Hematopoietic multipotent progenitor cell (in vitro differentiated cells): ENCODE measurements around the gene DALRD3. TPM values are rescaled to one million over a fixed set of nuclear protein-coding genes. Genes with fewer than 3 reads are reported as not detected.

Source experiments
- DNase-seq, 3 donors: peaks; one replicate each; pipeline ENCODE4 v3.0.0-alpha.2; 2011 to 2015; ENCODE audit warnings: low read depth in 2 of 3, low spot score in 2 of 3
- total RNA-seq: library from RNA; depleted of rRNA; stranded (reverse); fragments of >200 nt; gene quantifications from one replicate; pipeline ENCODE4 v1.2.3, GENCODE V29; 2012

The DALRD3 gene, protein sequence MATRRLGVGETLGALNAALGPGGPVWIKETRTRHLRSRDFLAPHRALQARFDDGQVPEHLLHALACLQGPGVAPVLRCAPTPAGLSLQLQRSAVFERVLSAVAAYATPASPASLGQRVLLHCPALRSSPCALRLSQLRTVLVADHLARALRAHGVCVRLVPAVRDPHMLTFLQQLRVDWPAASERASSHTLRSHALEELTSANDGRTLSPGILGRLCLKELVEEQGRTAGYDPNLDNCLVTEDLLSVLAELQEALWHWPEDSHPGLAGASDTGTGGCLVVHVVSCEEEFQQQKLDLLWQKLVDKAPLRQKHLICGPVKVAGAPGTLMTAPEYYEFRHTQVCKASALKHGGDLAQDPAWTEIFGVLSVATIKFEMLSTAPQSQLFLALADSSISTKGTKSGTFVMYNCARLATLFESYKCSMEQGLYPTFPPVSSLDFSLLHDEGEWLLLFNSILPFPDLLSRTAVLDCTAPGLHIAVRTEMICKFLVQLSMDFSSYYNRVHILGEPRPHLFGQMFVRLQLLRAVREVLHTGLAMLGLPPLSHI
- total RNA-seq = 83.7 TPM

DNA sequence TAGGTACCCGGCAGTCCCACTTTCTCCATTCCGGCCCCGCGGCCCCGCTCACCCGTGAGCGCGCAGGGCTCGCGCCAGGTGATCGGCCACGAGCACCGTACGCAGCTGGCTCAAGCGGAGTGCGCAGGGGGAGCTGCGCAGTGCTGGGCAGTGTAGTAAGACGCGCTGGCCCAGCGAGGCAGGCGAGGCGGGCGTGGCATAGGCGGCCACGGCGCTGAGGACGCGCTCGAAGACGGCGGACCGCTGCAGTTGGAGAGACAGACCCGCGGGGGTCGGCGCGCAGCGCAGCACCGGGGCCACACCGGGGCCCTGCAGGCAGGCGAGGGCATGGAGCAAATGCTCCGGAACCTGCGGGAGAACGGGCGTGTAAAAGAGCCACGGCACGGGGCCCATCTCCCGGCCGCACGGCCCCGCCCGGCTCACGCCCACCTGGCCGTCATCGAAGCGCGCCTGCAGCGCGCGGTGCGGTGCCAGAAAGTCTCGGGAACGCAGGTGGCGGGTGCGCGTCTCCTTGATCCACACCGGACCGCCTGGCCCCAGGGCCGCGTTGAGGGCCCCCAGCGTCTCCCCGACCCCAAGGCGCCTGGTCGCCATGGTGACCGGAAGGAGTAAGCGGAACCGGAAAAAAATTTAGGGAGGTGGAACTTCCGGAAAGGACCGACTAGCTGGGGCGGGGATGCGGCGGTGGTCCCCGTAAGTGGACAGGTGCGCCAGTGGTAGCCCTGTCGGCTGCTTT, at the start of gene DALRD3:
Gene DALRD3, minus strand, starts transcription at position 610 of the 736 bp plus-strand sequence. Its CDS starts 16 bp downstream, at position 594.
- DNase-seq = peak in 2 of 3 donors; percentile 63 to 66

DNA sequence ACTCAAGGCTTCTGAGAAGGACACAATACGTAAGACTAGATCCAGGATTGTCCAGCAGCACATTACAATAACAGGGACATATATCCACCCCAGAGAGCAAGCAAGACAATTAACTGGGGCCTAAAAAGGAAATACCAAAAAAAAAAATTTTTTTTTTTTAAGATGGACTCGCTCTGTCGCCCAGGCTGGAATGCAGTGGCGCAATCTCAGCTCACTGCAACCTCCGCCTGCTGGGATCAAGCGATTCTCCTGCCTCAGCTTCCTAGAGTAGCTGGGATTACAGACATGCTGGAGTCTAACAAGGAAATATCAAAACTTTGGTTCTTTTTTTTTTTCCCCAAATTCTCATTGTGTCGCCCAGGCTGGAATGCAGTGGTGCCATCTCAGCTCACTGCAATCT, 39.6 kb upstream of the DALRD3 start:
- no peak for DNase-seq

DNA sequence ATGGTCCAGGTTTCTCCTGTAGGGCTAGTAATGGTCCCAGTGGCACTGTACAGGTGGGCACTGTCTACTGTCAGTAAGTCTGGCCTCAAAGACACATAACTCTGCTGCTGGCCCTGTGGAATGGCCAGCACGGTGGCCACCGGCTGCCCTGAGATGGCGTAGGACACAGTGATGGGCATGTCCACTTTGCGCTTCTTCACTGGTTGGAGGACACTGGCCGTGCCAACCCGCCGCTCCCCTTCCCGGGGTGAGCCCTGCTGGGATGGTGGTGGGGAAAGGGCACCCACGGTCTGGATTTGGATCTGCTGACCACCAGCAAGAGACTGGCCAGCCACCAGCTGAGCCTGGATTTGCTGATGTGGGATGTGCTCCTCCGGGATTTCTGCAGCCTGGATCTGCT, 38.9 kb upstream of the DALRD3 start:
- no peak for DNase-seq

DNA sequence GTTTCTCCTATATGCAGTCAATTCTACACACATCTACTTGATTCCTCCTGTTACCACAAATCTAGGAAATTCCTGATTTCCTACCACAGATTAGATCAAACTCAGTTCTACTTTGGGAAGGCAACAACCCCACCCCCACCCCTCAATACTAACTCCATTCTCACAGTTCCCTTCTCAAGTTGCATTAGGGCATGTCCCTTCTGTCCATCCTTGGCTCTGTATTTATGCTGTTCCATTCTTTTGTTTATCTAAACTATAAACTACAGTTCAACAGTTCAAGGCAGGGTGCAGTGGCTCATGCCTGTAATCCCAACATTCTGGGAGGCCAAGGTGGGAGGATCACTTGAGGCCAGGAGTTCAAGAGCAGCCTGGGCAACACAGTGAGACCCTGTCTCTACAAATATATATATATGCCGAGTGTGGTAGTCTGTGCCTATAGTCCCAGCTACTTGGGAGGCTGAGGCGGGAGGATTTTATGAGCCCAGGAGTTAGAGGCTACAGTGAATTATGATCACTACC, 36.0 kb upstream of the DALRD3 start:
- DNase-seq = no peak

GRCh38 chr3:49053543-49053942, 35.2 kb upstream of the DALRD3 start:
- no peak for DNase-seq

DNA sequence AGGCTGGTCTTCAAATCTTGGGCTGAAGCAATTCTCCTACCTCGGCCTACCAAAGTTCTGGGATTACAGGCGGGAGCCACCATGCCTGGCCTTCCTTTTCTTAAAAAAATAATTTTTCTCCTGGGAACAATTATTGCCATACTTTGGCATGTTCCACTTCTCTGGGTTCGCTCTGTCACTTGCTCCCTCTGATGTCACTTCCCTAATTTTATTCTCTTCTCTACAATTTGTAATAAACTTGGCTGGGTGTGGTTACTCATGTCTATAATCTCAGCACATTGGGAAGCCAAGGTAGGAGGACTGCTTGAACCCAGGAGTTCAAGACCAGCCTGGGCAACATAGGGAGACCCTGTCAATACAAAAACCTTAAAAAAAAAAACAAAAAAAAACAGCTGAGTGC, 16.9 kb upstream of the DALRD3 start:
- DNase-seq = no peak

DNA sequence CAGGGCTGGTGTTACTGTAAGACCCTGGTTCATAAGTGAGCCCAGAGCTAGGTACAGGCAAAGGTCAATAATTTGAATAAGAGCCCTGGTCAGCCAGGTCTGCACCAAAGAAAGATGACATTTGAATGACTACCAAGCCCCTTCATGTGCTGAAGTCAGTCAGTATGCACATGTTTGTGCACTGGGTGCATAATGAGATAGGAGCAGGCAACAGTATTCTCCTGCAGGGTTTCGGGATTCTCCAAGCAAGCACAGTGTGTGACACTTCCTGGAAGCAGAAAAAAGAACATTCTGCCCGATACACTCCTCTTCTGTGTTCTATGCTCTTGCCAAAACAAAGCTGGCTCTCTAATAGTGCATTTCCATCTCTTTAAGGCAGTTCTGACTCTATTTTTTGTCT, 16.3 kb upstream of the DALRD3 start:
- DNase-seq = no peak

DNA sequence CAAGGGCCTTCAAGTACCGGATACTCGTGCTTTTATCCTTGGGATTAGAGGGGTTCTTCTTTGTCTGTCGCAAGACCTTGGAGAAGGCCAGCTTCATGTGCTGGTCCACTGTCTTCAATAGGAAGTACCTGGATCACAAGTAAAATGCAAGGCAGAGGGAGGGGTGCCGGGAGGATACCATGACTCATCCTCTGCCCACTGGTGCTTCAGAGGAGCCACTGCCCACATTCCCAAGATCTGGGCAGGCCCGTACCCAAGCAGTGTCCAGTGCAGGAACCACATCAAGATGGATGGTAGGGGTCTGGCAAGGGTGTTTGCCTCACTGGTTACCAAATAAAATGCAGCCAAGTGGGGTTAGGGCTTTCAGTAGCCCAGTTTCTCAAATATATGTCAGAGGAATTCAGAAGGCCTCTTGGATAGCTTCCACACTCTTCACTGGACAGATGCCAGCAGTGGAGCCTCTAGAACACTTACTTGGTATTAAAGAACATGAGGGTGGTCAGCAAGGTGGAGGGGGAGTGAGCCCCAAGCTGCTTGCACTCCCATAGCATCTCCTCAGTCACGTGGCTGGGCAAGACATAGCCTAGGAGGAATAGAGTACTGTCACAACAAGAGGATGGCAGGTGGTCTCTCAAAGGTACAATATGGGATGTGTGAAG, 14.4 kb upstream of the DALRD3 start:
- no peak for DNase-seq

DNA sequence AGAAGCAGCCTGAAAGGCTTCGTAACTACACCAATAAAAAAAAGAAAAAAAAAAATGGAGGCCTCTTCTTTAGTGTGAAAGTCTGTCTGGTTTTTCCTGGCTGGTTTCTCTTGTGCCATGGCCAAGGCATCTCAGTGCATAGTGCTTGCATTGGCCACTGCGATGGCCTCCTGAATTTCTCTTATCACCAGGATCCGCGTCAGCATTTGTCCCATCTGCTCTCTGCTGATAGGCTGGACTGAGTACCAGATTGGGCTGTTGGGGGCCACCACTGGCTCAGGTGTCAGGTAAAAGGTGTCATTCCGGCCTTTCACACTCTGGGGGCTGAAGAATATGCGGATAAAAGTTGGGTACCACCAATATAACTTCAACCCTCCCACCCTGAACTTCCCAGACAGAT, 11.9 kb upstream of the DALRD3 start:
- DNase-seq = no peak

DNA sequence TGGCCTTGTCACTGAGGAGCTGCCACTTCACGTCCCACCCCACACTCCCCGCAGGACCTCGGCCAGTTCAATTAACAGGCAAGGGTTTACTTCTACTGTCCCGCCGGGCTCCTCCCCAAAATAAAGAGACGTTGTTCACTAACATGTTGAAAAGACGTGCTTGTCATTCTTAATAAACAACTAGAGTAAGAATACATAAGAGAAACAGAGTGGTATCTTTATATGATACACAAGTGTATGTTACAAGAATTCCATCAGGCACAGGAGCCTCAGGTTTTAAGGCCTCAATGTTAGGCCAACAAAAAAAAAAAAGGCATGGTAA, 11.1 kb upstream of the DALRD3 start:
- DNase-seq = no peak

- DNase-seq = peak; percentile 95
Measured at GRCh38 chr3:49028673-49029562, 10.5 kb upstream of the DALRD3 start, which contains the start of gene IMPDH2. Gene IMPDH2 (minus strand): TSS chr3:49029398. CDS start chr3:49029350, 48 bp downstream.

DNA sequence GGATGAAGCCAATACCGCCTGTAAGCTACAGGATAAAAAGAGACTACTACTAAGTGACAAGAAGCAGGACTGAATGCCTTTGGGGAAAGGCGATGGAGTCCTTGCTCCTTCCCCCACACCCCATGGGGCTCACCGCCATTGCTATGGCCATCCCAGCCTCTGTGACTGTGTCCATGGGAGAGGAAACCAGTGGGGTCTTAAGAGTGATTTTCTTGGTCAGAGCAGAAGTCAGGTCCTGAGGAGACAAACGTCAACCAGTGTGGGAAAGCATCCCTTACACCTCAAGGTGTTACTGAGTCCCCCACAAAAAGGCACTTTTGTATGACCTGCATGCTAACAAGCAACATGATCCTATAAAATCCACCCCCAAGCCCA, 9.9 kb upstream of the DALRD3 start:
- DNase-seq = no peak

DNA sequence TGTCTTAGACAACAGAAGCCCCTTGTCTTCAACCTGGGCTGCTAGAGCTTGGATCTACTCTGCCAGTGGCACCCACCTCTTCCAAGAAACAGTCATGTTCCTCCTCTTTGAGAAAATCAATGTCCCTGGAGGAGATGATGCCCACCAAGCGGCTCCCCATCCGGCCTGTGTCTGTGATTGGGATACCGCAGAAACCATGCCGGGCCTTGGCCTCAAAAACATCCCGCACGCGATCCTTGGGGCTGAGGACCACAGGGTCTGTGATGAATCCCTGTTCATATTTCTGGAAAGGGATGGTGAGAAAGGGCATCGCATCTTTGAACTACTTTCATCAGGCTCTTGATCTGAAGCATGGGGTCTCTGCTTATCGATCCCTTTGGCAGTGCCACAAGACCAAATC, 9.3 kb upstream of the DALRD3 start:
- no peak for DNase-seq

- DNase-seq = no peak
Measured at GRCh38 chr3:49026536-49026935, 8.2 kb upstream of the DALRD3 start.

- no peak for DNase-seq
Measured at GRCh38 chr3:49025793-49026520, 7.6 kb upstream of the DALRD3 start.

GRCh38 chr3:49025005-49025792, 6.8 kb upstream of the DALRD3 start:
- DNase-seq = peak in 2 of 3 donors; percentile 48 to 50

DNA sequence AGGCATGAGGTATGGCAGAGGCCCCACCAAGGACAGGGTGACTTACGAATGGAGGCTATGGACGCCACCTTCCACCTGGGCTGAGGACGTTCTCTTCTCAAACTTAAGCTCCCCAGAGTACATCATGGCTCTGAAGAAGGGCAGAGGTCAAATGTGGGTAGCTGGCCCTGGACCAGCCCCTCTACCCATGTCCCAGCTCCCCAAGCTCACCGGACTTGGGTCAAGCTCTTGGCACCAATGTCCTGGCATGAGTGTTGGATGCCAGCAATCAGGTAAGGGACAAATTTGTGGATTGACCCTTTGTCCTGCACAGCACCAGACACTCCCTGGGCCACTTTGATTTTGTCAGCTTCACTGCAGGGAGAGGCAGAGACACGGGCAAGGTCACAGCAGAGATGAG, 6.1 kb upstream of the DALRD3 start:
- no peak for DNase-seq

GRCh38 chr3:49023775-49024174, 5.4 kb upstream of the DALRD3 start:
- no peak for DNase-seq
